HG03108 (cell line): ENCODE measurements around the gene PIGL.

Source experiments
- ATAC-seq: cut with Tn5 transposase; IDR thresholded peaks from one replicate; pipeline ENCODE4 v1.9.1; 2021; ENCODE audit warnings: moderate library complexity; ENCODE audit not compliant: unreplicated experiment

Gene PIGL

DNA sequence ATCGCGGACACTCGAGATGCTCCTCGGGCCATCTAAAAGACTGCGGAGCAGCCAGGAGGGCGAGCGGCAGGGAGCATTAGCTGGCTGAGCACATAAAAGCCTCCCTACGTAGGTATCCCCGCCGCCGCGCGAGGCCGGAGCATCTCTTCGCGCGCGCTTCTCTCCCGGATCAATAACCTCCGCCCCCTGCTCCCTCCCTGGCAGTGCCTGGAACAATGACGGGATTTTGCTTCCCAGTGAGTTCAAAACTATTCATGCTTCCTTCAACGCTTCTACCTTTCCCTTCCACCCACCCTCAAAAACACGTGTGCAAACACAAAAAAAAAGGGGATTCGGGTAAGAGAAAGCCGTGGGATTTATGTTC, 135.3 kb downstream of the PIGL start:
- ATAC-seq: no peak

DNA sequence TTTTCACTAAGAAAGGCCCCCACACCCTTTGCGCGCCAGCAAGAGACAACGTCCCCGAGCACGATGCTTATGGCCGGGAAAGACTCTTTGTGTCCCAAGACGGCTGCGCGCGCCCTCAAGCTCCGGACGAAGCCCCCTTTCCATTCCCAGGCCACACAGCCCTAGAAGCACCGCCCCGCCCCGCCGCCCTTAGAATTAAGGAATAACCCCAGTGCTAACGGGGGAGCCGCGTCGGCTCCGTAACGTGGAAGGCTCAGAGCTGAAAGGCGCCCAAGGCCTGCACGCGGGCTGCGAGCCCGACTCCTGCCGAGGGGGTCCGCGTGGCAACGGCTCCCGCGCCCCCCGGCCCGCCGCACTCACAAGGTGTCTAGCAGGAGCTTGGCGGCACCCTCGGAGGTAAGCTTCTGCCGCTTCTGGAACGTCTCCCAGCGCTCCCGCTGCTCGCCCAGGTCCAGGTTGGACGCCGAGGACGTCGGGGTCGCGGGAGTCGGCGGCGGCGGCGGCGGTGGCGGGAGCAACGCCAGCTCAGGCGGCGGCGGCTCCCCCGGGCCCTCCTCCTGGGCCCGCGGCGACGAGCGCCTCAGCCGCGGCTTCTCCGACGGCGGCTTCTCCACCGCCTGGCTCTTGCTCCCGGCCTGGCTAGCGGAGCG, 135.8 kb downstream of the PIGL start:
- no peak for ATAC-seq

DNA sequence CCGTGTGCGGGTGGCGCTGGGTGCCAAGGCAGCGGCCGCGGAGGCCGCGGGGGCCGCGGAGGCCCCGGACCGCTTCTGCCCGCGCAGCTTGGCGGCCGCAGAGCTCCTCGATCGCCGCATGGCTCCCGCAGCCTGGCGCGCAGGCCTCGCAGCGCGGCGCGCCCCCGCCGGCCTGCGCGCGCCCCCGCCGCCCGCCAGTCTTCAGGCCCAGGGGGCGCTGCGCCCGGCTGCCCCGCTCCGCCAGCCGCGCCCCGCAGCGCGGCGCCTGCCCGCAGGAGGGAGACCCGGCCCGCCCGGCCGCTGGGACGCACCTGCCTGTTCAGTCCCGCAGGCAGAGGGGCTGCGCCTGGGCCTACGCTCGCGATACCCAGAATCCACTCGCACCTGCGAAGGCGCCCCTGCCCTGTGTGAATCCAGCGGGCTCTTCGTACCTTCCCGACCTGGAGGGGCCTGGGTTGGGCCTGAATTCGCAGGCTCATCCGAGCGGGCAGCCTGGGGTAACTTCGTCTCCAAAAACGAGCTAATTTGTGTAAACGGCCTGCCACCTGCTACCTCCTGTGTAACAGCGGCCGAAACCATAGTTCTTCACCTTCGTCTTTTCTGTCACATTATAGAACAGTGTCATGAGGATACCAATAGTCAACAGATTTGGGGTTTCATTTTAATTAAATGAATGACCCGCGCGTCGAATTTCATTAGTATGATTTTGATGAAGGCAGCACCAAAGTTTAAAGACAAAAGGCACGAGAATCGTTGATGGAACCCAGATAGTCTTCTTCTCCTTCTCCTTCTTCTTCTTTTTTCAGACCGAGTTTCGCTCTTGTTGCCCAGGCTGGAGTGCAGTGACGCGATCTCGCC, 136.5 kb downstream of the PIGL start, which contains the start of gene CENPV:
Gene CENPV (minus strand): TSS at position 153 of the 858 bp plus-strand sequence. CDS start 33 bp downstream, at position 120.
- no peak for ATAC-seq

DNA sequence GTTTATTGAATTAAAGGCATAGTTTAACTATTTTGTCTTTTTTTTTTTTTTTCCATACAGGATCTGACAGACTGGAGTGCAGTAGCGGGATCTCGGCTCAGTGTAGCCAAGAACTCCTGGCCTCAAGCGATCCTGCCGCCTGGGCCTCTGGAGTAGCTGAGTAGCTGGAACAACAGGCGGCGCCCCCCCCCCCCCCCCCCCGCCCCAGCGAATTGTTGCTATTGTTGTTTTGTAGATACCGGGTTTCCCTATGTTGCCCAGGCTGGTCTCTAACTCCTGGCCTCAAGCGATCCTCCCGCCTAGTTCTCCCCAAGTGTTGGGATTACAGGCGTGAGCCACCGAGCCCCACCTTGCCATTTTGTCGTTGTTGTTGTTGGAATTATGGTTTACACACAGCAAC, 137.6 kb downstream of the PIGL start:
- no peak for ATAC-seq

DNA sequence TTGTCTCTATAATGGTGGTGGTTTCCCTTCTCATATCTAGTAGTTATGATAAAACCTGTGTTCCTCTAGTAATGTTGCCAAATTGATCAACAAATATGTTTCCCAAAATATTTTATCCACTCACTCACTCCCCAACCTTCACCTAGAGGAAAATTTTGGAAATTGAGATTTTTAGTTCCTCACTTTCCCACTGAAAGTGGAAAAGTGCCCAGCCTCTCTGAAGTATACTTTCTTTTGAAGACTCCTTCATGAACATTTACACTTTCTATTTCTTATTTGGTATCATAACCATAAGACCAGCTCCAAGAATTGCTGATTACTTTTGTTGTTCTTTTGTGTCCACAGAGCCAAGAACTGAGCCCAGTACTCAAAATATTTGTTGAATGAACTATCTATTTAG, 141.4 kb downstream of the PIGL start:
- no peak for ATAC-seq

DNA sequence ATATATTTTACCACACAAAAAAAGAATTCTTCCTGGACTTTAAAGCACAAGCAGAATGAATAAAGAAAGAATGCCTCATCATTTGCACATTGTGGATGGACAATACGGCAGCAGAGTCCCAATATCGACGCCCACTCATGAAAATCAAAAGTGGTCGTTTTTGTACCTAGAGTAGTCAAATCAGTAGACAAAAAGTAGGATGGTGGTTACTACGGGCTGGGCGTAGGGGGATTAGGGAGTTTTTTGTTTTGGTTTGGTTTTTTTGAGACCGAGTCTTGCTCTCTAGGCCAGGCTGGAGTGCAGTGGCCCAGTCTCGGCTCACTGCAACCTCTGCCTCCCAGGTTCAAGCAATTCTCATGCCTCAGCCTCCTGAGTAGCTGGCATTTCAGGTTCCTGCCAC, 144.9 kb downstream of the PIGL start:
- no peak for ATAC-seq

DNA sequence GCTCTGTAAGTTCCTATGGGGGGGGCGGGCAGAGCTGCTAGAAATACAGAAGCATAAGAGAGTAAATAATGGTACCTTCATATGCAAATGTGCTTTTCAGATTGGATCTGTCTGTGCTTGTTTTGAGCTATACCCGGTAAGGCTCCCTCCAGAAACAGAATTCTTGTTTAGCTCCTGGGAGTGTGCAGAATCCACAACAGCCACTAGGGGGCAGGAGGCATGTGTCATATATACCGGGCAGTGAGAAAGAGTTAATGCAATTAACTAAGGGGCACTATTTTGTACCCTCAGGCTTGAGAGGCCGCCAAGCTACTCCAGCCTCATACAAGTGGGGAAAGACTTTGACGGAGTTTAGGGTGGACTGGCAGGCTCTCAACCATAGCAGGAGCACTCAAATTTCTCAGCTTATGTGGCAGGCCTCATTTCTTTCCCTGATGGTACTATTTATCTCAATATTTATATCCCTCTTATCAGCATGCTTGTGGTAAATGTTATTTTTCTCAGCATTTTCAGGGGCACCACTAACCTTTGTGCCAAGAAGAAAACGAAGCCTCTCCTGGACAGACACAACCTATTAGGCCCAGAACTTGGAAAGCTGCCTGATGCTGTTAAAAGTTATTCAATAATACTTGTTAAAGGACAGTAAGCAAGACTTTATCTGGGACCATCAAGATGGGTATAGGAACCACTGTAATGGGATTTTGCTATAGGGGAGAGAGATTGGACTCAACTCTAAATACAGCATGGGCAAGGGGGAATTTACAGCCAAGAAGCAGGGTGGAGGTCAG, 146.9 kb downstream of the PIGL start:
- peak; percentile 64 for ATAC-seq

DNA sequence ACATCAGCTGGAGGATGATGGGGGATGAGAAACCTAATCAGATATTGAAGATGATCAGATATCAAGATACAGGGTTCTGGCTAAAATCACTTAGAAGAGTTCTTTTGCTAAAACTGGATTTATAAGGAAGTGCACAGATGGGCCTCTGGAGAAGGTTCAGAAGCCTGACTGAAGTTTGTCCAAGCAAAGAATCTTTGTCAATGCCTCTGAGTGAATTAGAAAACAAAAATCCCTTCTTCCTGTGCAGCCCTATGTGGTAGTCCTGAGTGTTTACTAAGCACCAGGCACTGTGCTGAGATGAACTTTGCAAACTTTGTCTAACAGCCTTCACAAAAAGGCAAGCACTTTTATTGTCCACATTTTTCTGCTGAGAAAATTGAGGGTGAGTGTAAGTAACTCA, 147.6 kb downstream of the PIGL start:
- no peak for ATAC-seq

DNA sequence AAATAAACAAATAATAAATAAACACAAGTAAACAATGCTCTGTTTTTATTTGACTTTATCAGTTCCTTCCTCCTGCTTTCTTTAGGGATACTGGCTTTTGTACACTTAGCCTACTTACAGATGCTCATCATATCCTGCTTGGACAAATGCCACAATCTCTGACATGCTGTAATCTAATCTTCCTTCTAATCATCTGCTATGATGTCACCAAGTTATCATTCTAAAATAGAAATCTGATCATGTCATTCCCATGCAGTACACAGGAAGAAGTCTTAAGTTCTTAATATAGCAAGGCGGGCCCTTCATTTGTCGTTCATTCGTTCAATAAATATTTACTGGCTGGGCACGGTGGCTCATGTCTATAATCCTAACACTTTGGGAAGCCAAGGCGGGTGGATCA, 154.7 kb downstream of the PIGL start:
- ATAC-seq: no peak

DNA sequence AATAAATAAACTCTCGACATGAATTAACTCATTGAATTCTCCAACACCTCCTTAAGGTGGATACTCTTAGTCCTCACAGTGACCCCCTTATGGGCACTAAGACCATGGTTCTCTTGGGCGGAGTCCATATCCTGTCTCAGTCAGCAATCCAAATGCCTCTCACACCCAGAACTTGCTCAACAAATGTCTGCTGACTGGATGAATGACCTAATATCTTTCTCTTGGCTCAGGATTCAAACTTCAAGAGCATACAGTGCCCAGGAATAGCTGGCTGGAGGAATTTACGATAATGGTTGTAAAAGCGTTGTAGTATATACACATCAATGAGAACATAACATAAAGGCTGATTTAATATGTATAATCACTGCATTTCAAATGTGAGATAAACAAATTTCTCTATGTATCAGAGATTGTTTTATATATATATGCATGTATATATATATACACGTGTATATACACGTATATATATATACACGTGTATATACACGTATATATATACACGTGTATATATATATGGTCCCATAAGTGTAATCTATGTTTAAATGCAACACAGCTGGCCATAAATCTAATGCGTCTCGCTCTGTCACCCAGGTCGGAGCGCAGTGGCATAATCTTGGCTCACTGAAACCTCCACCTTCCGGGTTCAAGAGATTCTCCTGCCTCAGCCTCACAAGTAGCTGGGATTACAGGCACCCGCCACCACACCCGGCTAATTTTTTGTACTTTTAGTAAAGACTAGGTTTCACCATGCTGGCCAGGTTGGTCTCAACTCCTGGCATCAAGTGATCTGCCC, 157.3 kb downstream of the PIGL start:
- ATAC-seq: no peak
